Measurements from ENCODE around the gene C11orf86.

Gene C11orf86

DNA sequence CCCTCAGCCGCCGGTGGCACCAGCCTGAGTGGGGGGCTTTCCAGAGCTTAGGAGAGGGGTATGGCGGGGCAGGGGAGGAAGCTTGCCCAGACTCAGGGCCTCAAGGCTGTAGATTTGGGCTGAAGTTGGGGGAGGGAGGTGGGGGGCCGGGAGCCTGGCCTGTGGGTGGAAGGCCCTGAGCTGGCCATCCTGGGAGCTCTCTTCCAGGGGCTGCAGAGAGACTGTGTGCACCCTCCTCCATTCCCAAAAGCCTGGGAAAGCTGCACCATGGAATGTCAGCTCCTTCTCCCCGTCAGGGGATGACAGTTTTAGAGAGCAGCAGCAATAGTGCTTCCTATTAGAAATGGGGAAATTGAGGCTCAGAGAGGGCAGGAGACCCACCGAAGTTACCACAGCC, 48.9 kb downstream of the C11orf86 start:
- DNase-seq (ENCODE audit: low spot score) (peak; percentile 48), FAIRE-seq (no peak)

DNA sequence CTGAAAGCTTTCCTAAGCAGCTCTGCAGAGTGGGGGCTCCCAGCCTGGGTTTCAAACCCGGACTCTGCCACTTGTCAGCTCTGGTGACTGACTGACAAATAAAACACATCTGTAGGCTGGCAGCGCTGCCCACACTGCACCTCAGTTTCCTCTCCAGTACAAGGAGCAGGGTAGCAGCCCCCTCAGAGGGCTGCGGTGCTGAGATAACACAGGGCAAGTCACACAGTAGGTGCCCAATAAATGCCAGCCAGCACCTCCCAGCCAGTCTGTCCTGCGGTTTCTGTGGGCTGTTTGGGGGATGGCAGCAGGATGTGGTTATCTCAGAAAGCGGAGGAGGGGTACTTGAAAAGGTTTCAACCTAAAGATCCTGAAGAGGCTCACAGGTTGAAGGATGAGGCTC, 49.3 kb downstream of the C11orf86 start:
- no peak for FAIRE-seq
- peak; percentile 78 for DNase-seq (ENCODE audit: low spot score)

GRCh38 chr11:67024966-67025365, 49.9 kb downstream of the C11orf86 start:
- no peak for DNase-seq (ENCODE audit: low spot score)

GRCh38 chr11:67025750-67026149, 50.6 kb downstream of the C11orf86 start:
- DNase-seq (ENCODE audit: low spot score): no peak
- no peak for FAIRE-seq

More at GRCh38 chr11:67024966-67025365, 49.9 kb downstream of the C11orf86 start:
- FAIRE-seq: no peak
